Vagina (tissue), 2 donors: ENCODE data around the gene SLC9A9. TPM values are rescaled to one million over a fixed set of nuclear protein-coding genes. Genes with fewer than 3 reads are reported as not detected.

ENCODE experiments used
- DNase-seq, 2 donors: peaks; one replicate each; pipeline ENCODE4 v3.0.0-alpha.2; 2017; ENCODE audit errors: extremely low spot score in 2 of 2
- H3K27ac ChIP-seq: fragments of 200-600 bp; sonication (generic); one replicate; pipeline ENCODE4 v1.5.1; 2019
- H3K27me3 ChIP-seq: fragments of 200-600 bp; sonication (generic); one replicate; pipeline ENCODE4 v1.5.1; 2019
- H3K36me3 ChIP-seq, 2 donors: fragments of 200-600 bp; sonication (generic); one replicate each; pipeline ENCODE4 v1.5.1; 2017 to 2019
- H3K4me1 ChIP-seq: fragments of 200-600 bp; sonication (generic); one replicate; pipeline ENCODE4 v1.5.1; 2019
- H3K4me3 ChIP-seq, 2 donors: fragments of 200-600 bp; sonication (generic); 1 replicate in 1 of 2; 2 replicates in 1 of 2; pipeline ENCODE4 v1.5.1; 2016 to 2019
- H3K9me3 ChIP-seq: fragments of 200-600 bp; sonication (generic); one replicate; pipeline ENCODE4 v1.5.1; 2019
- POLR2A ChIP-seq, 2 donors: fragments of 450-650 bp; IDR thresholded peaks; one replicate each; pipeline ENCODE4 v1.6.1; 2017; ENCODE audit warnings: antibody characterized with exemption in 2 of 2, mild to moderate bottlenecking in 2 of 2, moderate library complexity in 2 of 2
- POLR2AphosphoS5 ChIP-seq, 2 donors: sonication (generic); formaldehyde crosslinking; IDR thresholded peaks; one replicate each; pipeline ENCODE4 v1.9.0; 2017; ENCODE audit warnings: antibody characterized with exemption in 2 of 2, mild to moderate bottlenecking in 2 of 2, low read depth in 1 of 2; ENCODE audit not compliant: insufficient read depth in 1 of 2
- intact Hi-C: fragments of 100-400 bp; cut with DNase I; formaldehyde crosslinking; loops from one replicate; pipeline ENCODE4 v1.15.1; 2023
- total RNA-seq: library from RNA; depleted of rRNA; stranded (reverse); fragments of >200 nt; gene quantifications from one replicate; pipeline ENCODE4 v1.2.3, GENCODE V29; 2016
- TF ChIP-seq, protein P1 (sequence below), 3 experiments: fragments of 450-650 bp in 2 of 3; fragments of 200-600 bp in 1 of 3; sonication (generic) in 1 of 3; IDR thresholded peaks; one replicate each; pipeline ENCODE4 v1.5.1; 2017 to 2019; ENCODE audit warnings: antibody characterized with exemption in 3 of 3, mild to moderate bottlenecking in 2 of 3, moderate library complexity in 2 of 3

Gene SLC9A9
- total RNA-seq, 1 donor from 2014 or later, result 30.7 TPM

DNA sequence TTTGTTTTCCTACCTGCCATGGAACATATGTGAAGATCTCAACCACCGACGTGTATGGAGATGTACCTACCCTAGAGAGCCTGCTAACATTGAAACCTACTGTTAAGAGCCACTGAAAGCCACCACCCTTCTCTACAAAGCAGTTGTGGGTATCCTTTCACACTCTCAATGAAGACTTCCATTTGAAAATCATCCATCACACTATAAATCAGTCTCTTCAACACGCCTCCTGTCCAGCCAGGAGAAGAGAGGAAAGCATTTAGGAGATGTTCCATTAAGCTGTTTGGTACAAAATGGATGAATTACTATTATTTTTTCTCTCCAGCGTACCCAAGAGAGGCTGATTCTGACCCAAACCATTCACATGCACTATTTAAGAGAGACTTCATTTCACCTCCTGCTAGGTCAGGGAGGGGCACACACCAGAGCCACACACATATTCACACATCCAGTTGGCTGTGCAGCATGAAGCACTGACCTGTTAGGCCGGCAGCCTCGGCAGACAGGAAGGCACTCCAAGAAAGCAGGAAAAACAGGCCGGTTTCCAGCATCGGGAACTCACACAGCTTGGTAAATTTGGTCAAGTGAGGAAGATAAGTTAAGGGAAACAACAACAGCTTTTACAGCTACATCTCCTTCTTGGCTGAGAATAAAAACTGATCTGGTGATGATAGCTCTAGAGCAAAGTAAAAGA, 274.5 kb downstream of the SLC9A9 start:
- intact Hi-C loops, result no loop called here
- Histone ChIP-seq H3K27me3 (no peaks in the 10 kb centered on the region), H3K36me3 (no peaks in the 10 kb centered on the region), H3K27ac (no peak overlapping the region), H3K4me1 (no peaks in the 10 kb centered on the region), H3K4me3 (no peak overlapping the region), H3K9me3 (no peaks in the 10 kb centered on the region)
- DNase-seq, result no peak
- no peak for TF ChIP-seq POLR2A (IDR thresholded peaks at IDR 0.05)
- TF ChIP-seq, protein P1, sequence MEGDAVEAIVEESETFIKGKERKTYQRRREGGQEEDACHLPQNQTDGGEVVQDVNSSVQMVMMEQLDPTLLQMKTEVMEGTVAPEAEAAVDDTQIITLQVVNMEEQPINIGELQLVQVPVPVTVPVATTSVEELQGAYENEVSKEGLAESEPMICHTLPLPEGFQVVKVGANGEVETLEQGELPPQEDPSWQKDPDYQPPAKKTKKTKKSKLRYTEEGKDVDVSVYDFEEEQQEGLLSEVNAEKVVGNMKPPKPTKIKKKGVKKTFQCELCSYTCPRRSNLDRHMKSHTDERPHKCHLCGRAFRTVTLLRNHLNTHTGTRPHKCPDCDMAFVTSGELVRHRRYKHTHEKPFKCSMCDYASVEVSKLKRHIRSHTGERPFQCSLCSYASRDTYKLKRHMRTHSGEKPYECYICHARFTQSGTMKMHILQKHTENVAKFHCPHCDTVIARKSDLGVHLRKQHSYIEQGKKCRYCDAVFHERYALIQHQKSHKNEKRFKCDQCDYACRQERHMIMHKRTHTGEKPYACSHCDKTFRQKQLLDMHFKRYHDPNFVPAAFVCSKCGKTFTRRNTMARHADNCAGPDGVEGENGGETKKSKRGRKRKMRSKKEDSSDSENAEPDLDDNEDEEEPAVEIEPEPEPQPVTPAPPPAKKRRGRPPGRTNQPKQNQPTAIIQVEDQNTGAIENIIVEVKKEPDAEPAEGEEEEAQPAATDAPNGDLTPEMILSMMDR (IDR thresholded peaks at IDR 0.05), result no peak
- TF ChIP-seq POLR2AphosphoS5 (IDR thresholded peaks at IDR 0.05; ENCODE audit: insufficient read depth in 1 of 2, low read depth in 1 of 2), result no peak

DNA sequence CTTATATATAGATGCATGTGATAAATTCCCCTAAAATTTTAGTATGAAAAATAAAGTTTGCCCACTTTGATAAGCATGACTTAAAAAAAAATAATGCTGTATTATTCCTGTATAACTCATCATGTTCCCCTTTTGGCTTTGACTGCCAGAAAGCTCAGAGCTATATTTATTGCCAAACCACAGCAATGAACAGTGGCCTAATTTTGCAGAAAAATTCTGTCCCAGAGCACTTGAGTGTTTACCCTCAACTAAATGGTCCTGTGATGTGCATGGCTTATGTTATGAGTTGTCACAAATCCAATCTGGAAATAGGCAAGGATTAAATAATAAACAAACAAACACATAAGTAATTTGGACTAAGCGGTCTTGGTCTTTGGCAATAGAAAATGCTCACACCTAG, 276.7 kb downstream of the SLC9A9 start:
- TF ChIP-seq, protein P1 (IDR thresholded peaks at IDR 0.05), result no peak
- TF ChIP-seq POLR2A (IDR thresholded peaks at IDR 0.05) (no peak), POLR2AphosphoS5 (IDR thresholded peaks at IDR 0.05; ENCODE audit: insufficient read depth in 1 of 2, low read depth in 1 of 2) (no peak)
- DNase-seq, result no peak
- Histone ChIP-seq H3K27ac (no peak overlapping the region), H3K36me3 (no peaks in the 10 kb centered on the region), H3K4me1 (no peaks in the 10 kb centered on the region), H3K9me3 (no peaks in the 10 kb centered on the region), H3K4me3 (no peak overlapping the region), H3K27me3 (no peaks in the 10 kb centered on the region)
- intact Hi-C loops, result no loop called here

DNA sequence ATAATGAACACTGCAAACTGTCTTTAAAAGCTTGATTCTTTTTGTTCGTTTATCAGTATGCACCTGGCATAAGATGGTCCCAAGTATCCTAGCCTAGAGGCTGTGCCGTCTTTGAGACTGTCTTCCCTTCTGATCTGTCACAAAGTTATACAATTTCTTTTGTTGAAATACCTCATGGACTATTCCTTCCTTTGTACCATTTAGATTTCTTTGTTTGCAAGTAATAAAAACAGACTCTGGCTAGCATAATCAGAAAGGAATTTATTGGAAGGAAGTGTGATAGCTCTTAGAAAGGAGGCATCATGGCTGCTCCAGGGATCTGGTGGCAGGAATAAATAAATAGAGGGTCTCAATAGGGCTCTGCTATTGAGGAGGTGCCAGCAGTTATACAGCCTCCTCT, 280.4 kb downstream of the SLC9A9 start:
- intact Hi-C loops, result loop anchor here (5.0 kb wide), 1 partner anchor 501 kb away; no protein-coding TSS in a partner anchor
- H3K27ac ChIP-seq, result no peak overlapping the region
- H3K36me3 ChIP-seq, result no peaks in the 10 kb centered on the region
- H3K9me3 ChIP-seq, result no peaks in the 10 kb centered on the region
- no peaks in the 10 kb centered on the region for H3K4me1 ChIP-seq
- TF ChIP-seq POLR2AphosphoS5 (IDR thresholded peaks at IDR 0.05; ENCODE audit: insufficient read depth in 1 of 2, low read depth in 1 of 2) (no peak), POLR2A (IDR thresholded peaks at IDR 0.05) (no peak)
- TF ChIP-seq, protein P1 (IDR thresholded peaks at IDR 0.05), result no peak
- H3K27me3 ChIP-seq, result no peaks in the 10 kb centered on the region
- no peak overlapping the region for H3K4me3 ChIP-seq
- DNase-seq, result no peak

DNA sequence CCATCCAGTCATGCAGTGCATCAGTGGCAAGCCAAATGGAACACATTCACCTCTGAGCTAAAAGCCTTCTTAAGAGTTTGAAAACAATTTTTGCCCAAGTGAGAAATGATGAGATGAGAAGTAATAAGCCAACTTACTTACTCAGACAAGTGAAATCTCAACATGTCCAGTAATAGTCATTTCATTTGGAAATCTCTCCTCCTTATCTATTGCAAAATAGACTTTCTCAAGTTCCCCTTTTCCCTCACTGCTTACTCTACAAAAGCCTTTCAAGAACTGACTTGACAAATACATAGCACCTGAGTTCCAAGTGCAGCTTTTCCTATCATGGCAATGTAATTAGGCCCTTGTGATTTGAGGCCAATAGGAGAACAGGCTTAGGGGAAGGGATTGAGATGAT, 282.3 kb downstream of the SLC9A9 start:
- no peak overlapping the region for H3K4me3 ChIP-seq
- no peaks in the 10 kb centered on the region for H3K9me3 ChIP-seq
- H3K27ac ChIP-seq, result no peak overlapping the region
- H3K27me3 ChIP-seq, result no peaks in the 10 kb centered on the region
- TF ChIP-seq POLR2A (IDR thresholded peaks at IDR 0.05), result no peak
- TF ChIP-seq, protein P1 (IDR thresholded peaks at IDR 0.05), result no peak
- no peak for TF ChIP-seq POLR2AphosphoS5 (IDR thresholded peaks at IDR 0.05; ENCODE audit: insufficient read depth in 1 of 2, low read depth in 1 of 2)
- no peak for DNase-seq
- no peaks in the 10 kb centered on the region for H3K4me1 ChIP-seq
- no peaks in the 10 kb centered on the region for H3K36me3 ChIP-seq
- intact Hi-C loops, result loop anchor here (5.0 kb wide), 1 partner anchor 499 kb away; no protein-coding TSS in a partner anchor

DNA sequence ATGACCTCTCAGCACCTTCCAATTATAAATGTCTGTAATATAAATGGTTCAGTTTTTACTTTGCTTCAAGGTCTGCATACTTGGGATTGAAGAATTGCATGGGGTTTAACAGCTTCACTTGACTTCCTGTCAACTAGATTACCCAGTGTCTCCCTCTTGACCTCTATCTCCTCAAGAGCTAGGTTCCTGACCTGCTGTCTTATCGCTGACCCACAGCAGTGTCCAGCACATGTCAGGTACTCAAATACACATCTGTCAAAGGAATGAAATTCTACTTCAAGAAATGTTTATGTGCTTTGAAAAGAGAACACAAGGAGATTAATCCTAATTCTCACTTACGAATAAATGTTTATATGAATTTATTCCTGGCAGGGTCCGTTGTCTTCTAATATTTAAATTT, 284.5 kb downstream of the SLC9A9 start:
- H3K4me3 ChIP-seq, result no peak overlapping the region

More for the DNA sequence above, 284.5 kb downstream of the SLC9A9 start:
- Histone ChIP-seq H3K36me3 (no peaks in the 10 kb centered on the region), H3K27me3 (no peaks in the 10 kb centered on the region), H3K4me1 (no peaks in the 10 kb centered on the region), H3K27ac (no peak overlapping the region), H3K9me3 (no peaks in the 10 kb centered on the region)
- intact Hi-C loops, result no loop called here
- no peak for DNase-seq
- TF ChIP-seq, protein P1 (IDR thresholded peaks at IDR 0.05), result no peak
- TF ChIP-seq POLR2A (IDR thresholded peaks at IDR 0.05) (no peak), POLR2AphosphoS5 (IDR thresholded peaks at IDR 0.05; ENCODE audit: insufficient read depth in 1 of 2, low read depth in 1 of 2) (no peak)
